ENCODE measurements around the gene SLC1A3. TPM values are rescaled to one million over a fixed set of nuclear protein-coding genes. Genes with fewer than 3 reads are reported as not detected.

The SLC1A3 gene
- total and polyA plus RNA-seq, 10 of the 15 experiments (the other 5 are each of a cell fraction or from before 2014, with no cell fraction given) = 0.23 to 4.4 (median 3.3) TPM

DNA sequence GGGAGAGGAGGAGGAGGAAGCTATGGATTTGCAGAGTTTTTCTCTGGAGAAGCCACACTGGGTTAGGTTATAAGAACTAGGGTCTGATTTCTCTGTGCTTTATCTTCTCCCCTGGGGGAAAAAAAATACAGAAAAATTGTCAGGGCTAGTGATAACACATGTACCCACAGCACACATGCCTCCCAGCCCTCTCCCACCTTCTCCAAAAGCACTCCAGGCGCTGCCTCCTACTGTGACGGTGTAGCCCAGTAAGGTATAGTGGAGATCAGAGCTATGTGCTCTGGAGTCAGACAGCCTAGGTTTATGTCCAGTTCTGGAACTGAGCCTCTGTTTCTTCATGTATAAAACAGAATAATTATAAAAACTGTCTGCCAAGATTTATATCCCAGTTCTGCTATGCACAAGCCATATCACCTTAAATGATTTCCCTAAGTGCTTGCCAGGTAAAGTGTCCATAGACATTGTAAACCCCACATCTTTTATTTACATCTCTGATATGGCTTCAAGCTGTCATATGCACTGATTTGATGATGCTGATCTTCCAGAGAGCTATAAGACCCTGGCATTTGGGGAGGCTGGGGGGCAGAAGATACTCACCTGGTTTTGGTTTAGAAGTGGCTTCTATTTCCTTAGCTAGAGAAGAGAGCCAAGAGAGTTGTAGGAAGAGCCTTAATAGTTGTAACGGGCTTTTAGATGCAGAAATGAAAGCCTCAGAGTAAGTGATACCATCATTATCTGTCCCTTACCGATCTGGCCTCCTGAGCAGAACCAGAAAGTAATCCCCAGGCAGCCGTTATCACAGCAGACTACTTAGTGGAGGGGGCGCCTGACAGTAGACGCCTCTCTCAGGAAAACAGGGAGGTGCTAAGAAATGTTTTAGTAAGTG lies 7.6 kb downstream of the SLC1A3 start:
- Histone ChIP-seq H3K4me2 (ENCODE audit: control insufficient read depth, insufficient read depth) (no peak overlapping the region), H2AFZ (ENCODE audit: control insufficient read depth, low read depth, low read length) (no peak overlapping the region), H3K9ac (ENCODE audit: control insufficient read depth, insufficient read depth, low read length) (no peak overlapping the region), H3K27me3 (replicated peaks in 1 of 2; ENCODE audit: control insufficient read depth in 2 of 2, insufficient read depth in 2 of 2, low read length in 1 of 2) (peaks cover 0 to 2% of the 10 kb centered on the region in 2 experiments; a peak in 1 of 4 replicates), H4K20me1 (ENCODE audit: control insufficient read depth, insufficient read depth) (no peaks in the 10 kb centered on the region), H3K79me2 (ENCODE audit: control insufficient read depth, insufficient read depth, low read length) (no peaks in the 10 kb centered on the region), H3K4me1 (ENCODE audit: control insufficient read depth, insufficient read depth, low read length) (no peaks in the 10 kb centered on the region), H3K36me3 (ENCODE audit: control insufficient read depth in 2 of 2, insufficient read depth in 2 of 2, low read length in 1 of 2) (no peaks in the 10 kb centered on the region), H3K9me3 (replicated peaks; ENCODE audit: control insufficient read depth, insufficient read depth, low read length) (no peaks in the 10 kb centered on the region), H3K27ac (ENCODE audit: control insufficient read depth, insufficient read depth) (no peak overlapping the region), H3K4me3 (no peak overlapping the region)
- SMC1A ChIA-PET (ENCODE audit: uncharacterized antibody, unreplicated experiment) = no interaction called here
- RAD21 ChIA-PET (ENCODE audit: unreplicated experiment) = no interaction called here
- intact Hi-C loops (cut with micrococcal nuclease; ENCODE audit: unreplicated experiment) (no loop called here), in situ Hi-C loops (cut with MboI) (no loop called here)
- ATAC-seq (no peak), FAIRE-seq (no peak), DNase-seq (ENCODE audit: low read depth, low spot score) (no peak)
- WGBS (ENCODE audit: insufficient coverage, insufficient replicate concordance, low lambda C conversion rate, missing lambda C conversion rate) = 12% methylated on average over 7 of the region's 7 CpGs
- CTCF ChIA-PET = no interaction called here
- BruUV-seq (replicated peaks) = no TSS peak
- POLR2A ChIA-PET = no interaction called here
- no peak for TF ChIP-seq SPI1 (IDR thresholded peaks at IDR 0.05; ENCODE audit: borderline replicate concordance, insufficient read depth, low read depth, low read length)
- TF ChIP-seq, protein P1, sequence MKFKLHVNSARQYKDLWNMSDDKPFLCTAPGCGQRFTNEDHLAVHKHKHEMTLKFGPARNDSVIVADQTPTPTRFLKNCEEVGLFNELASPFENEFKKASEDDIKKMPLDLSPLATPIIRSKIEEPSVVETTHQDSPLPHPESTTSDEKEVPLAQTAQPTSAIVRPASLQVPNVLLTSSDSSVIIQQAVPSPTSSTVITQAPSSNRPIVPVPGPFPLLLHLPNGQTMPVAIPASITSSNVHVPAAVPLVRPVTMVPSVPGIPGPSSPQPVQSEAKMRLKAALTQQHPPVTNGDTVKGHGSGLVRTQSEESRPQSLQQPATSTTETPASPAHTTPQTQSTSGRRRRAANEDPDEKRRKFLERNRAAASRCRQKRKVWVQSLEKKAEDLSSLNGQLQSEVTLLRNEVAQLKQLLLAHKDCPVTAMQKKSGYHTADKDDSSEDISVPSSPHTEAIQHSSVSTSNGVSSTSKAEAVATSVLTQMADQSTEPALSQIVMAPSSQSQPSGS (IDR thresholded peaks at IDR 0.05; ENCODE audit: low read length) = no peak
- TF ChIP-seq, protein P2, sequence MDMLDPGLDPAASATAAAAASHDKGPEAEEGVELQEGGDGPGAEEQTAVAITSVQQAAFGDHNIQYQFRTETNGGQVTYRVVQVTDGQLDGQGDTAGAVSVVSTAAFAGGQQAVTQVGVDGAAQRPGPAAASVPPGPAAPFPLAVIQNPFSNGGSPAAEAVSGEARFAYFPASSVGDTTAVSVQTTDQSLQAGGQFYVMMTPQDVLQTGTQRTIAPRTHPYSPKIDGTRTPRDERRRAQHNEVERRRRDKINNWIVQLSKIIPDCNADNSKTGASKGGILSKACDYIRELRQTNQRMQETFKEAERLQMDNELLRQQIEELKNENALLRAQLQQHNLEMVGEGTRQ (IDR thresholded peaks at IDR 0.05; ENCODE audit: borderline replicate concordance, low read depth, low read length) = no peak
- TF ChIP-seq CHD2 (IDR thresholded peaks at IDR 0.05; ENCODE audit: borderline replicate concordance, low read depth, low read length) = no peak
